Psoas muscle (tissue), 8 donors: Measurements from ENCODE around the gene COL19A1. TPM values are rescaled to one million over a fixed set of nuclear protein-coding genes. Genes with fewer than 3 reads are reported as not detected.

Source experiments
- ATAC-seq, 4 donors: fragments of 200-7000 bp; cut with Tn5 transposase; one replicate each; pipeline ENCODE4 v1.9.1; 2020; ENCODE audit warnings: moderate library complexity in 3 of 4, mild to moderate bottlenecking in 2 of 4
- DNase-seq, 2 donors: peaks; one replicate each; pipeline ENCODE4 v3.0.0-alpha.2; 2020
- H3K27ac ChIP-seq: fragments of 200-600 bp; one replicate; pipeline ENCODE4 v1.8.0; 2022
- H3K27me3 ChIP-seq, 3 donors: fragments of 200-600 bp in 1 of 3; one replicate each; pipeline versions ENCODE4 v1.6.1 to v1.8.0; 2013 to 2022; ENCODE audit warnings: low read length in 2 of 3, mild to moderate bottlenecking in 2 of 3, moderate library complexity in 1 of 3; ENCODE audit not compliant: insufficient read depth in 3 of 3
- H3K36me3 ChIP-seq, 2 donors: fragments of 200-600 bp in 1 of 2; one replicate each; pipeline versions ENCODE4 v1.6.1 to v1.8.0; 2013 to 2022; ENCODE audit warnings: low read depth in 1 of 2, mild to moderate bottlenecking in 1 of 2, moderate library complexity in 1 of 2; ENCODE audit not compliant: insufficient read depth in 1 of 2
- H3K4me1 ChIP-seq: fragments of 200-600 bp; one replicate; pipeline ENCODE4 v1.8.0; 2022
- H3K4me3 ChIP-seq: fragments of 200-600 bp; one replicate; pipeline ENCODE4 v1.8.0; 2022; ENCODE audit warnings: mild to moderate bottlenecking
- H3K9me3 ChIP-seq: fragments of 200-600 bp; one replicate; pipeline ENCODE4 v1.8.0; 2022
- WGBS, 3 donors: extraction: QIAGEN DNeasy Blood & Tissue Kit; methylation state at CpG; one replicate each; pipeline versions ENCODE4 v1.1.6 to v1.1.7; 2013; 5-methylcytosine and 5-hydroxymethylcytosine counted together
- intact Hi-C, 2 donors: fragments of 100-400 bp; cut with DNase I; formaldehyde crosslinking; loops; one replicate each; pipeline versions ENCODE4 v1.11.0 to v1.14.2; 2022
- polyA plus RNA-seq, 3 donors: library from polyadenylated mRNA; stranded (reverse); fragments of 200-250 nt; gene quantifications; one replicate each; pipeline ENCODE4 v1.2.3, GENCODE V29; 2013
- total RNA-seq, 4 donors: library from RNA; stranded (reverse); fragmentation: NEBNext Ultra II Directional in 2 of 4; extraction: Animal tissue kit (Norgen Biotek cat#: 25700) in 2 of 4; gene quantifications; one replicate each; pipeline versions ENCODE4 v1.2.1 to v1.2.4, GENCODE V29; 2021 to 2023
- TF ChIP-seq, protein P1 (sequence below): fragments of 200-600 bp; IDR thresholded peaks from one replicate; pipeline ENCODE4 v1.8.0; 2022; ENCODE audit warnings: antibody characterized with exemption
- donor health status: healthy with polysubstance abuse.
- donor health status: DM: no; HTN: no; CAD: no; lungs with moderate emphysema.
- donor health status: Bipolar disorder and iron deficiency.
- donor health status: healthy.
- donor health status: DM: yes; HTN: yes; CAD: no.
- donor health status: DM: no; HTN: no; CAD: no.
- donor health status: DM: no; HTN: no; CAD: no.
- donor health status: DM: yes; HTN: yes; CAD: no.

Gene COL19A1
- total and polyA plus RNA-seq, 7 donors: 0.01 to 10.3 (median 0.33) TPM

DNA sequence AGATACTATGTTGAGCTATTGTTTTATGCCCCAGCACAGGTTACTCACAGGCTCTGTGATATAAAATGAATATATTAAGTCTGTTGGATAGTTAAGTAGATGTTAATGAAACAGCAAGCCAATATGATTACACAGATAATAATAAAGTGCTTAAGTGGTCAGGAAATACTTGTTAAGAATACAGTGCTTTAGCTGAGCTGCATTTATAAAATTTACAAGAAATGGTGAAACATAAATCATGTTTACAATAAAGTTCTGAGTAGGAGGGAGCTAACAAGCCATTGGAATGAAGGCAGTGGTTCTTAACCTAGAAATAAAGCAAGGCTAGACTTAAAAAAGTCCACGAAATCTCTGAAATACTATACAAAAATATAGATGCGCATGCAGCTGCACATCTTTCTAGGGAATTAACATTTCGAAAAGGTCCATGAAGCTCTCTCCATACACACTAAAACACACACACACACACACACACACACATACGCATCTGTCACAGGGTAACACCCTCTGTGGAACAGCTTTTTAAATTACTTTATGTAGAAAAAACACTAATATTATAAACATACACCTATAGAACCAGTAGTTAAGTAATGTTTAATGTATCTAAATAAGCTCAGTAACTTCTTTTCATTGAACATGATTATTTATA is 349.2 kb downstream of the COL19A1 start:
- DNase-seq (no peak), ATAC-seq (no peak)
- H3K36me3 ChIP-seq: no peaks in the 10 kb centered on the region
- H3K4me3 ChIP-seq: no peak overlapping the region
- intact Hi-C loops: no loop called here
- no peaks in the 10 kb centered on the region for H3K4me1 ChIP-seq
- no peaks in the 10 kb centered on the region for H3K9me3 ChIP-seq
- peaks cover 0 to 2% (median 0%) of the 10 kb centered on the region in 3 donors for H3K27me3 ChIP-seq
- TF ChIP-seq, protein P1, sequence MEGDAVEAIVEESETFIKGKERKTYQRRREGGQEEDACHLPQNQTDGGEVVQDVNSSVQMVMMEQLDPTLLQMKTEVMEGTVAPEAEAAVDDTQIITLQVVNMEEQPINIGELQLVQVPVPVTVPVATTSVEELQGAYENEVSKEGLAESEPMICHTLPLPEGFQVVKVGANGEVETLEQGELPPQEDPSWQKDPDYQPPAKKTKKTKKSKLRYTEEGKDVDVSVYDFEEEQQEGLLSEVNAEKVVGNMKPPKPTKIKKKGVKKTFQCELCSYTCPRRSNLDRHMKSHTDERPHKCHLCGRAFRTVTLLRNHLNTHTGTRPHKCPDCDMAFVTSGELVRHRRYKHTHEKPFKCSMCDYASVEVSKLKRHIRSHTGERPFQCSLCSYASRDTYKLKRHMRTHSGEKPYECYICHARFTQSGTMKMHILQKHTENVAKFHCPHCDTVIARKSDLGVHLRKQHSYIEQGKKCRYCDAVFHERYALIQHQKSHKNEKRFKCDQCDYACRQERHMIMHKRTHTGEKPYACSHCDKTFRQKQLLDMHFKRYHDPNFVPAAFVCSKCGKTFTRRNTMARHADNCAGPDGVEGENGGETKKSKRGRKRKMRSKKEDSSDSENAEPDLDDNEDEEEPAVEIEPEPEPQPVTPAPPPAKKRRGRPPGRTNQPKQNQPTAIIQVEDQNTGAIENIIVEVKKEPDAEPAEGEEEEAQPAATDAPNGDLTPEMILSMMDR: no peak
- no peak overlapping the region for H3K27ac ChIP-seq
- WGBS, 3 donors: 75 to 80% (median 76%) methylated on average over 4 of the region's 4 CpGs

DNA sequence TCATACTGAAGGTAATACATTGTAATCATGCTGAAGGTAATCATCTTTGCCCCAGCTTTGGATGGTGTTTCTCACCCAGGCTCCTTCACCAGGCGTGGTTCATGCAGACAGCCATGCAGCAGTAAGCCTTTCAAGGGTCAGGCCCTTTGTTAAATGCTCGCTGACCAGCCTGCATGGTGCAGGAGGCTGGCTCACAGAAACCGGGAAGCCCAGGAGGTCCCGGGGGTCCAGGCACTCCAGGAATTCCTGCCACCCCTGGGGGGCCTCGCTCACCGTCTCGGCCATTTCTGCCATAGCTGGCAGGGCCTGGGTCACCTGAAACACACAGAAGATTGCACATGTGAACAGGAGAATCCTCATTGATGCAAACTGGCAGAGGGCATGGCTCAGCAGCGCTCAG is 350.4 kb downstream of the COL19A1 start:
- Histone ChIP-seq H3K9me3 (no peaks in the 10 kb centered on the region), H3K27ac (no peak overlapping the region), H3K27me3 (peaks cover 0 to under 1% (median 0%) of the 10 kb centered on the region in 3 donors), H3K4me1 (no peaks in the 10 kb centered on the region), H3K36me3 (no peaks in the 10 kb centered on the region), H3K4me3 (no peak overlapping the region)
- DNase-seq (no peak), ATAC-seq (no peak)
- 60 to 61% (median 61%) methylated on average over 8 of the region's 8 CpGs for WGBS, 3 donors
- TF ChIP-seq, protein P1: no peak
- intact Hi-C loops: no loop called here

DNA sequence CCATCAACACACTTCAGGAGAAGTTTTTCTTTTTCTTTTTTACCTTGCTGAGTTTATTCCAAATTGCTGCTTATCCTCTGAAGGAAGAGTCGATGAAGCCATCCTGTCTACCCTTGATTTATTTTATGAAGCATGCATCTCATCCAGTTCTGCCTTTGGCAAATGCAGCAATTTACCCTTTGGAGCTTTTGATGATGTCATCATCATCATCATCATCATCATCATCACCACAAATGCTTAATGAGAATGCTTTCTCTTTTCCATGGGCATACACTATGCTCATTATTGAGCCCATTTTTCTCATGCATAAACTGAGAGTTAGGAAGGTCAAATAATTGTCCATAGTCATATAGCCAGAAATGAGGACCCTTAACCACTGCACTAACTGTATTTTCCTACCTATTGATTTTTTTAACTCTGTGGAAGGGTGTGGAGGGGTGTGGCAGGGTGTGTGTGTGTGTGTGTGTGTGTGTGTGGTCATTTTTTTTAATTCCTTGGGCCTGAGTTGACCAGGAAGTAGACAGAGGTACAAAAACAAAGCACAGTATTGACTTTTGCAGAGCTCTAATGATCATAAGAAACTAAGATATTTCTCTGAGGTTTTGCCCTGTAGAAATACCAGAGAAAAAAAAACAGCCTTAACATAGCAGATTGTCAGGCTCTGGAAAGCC is 353.7 kb downstream of the COL19A1 start:
- Histone ChIP-seq H3K4me1 (no peaks in the 10 kb centered on the region), H3K27me3 (no peaks in the 10 kb centered on the region), H3K4me3 (no peak overlapping the region), H3K36me3 (no peaks in the 10 kb centered on the region), H3K27ac (no peak overlapping the region), H3K9me3 (no peaks in the 10 kb centered on the region)
- intact Hi-C loops: loop anchor here (2.0 to 10.0 kb wide), 3 partner anchors 147 to 795 kb away; no protein-coding TSS in a partner anchor
- DNase-seq (no peak), ATAC-seq (no peak)
- TF ChIP-seq, protein P1: no peak
- 74 to 82% (median 80%) methylated on average over 1 of the region's 1 CpG for WGBS, 3 donors

DNA sequence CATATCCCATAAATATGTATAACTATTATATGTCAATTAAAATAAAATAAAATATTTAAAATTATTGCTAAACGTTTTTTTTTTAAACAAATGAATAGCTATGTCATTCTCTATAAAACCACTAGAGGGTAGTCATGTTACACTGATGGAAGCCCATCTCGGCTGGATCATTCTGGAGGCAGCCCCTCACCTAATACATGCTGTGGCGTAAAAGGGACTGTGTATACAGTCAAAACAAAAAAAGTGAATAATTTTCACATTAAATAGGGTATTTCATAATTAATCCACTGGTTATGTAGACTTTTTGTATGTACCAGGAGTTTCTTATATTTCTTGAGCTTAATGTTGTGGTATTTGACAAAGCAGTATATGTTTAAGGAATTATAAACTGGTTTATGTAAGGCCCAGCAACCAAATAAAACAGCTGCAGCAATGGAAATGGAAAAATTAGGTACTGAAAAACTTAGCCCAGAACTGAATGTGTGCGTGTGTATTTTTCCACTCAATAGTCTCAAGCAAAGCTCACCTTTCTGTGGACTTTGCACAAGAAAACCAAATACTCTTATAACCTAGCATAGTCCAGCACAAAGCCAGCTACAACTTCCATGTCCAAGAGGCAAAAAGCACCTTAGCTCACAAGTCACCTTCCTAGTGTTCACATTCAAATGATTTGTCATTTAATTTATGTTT is 354.8 kb downstream of the COL19A1 start:
- TF ChIP-seq, protein P1: peak; percentile 73
- no peaks in the 10 kb centered on the region for H3K9me3 ChIP-seq
- intact Hi-C loops: loop anchor here (5.0 to 10.0 kb wide), 2 partner anchors 146 to 794 kb away; no protein-coding TSS in a partner anchor
- H3K4me3 ChIP-seq: no peak overlapping the region
- ATAC-seq (no peak), DNase-seq (no peak)
- no peak overlapping the region for H3K27ac ChIP-seq
- H3K36me3 ChIP-seq: no peaks in the 10 kb centered on the region
- H3K27me3 ChIP-seq: no peaks in the 10 kb centered on the region
- WGBS, 3 donors: 18 to 25% (median 23%) methylated on average over 4 of the region's 4 CpGs
- no peaks in the 10 kb centered on the region for H3K4me1 ChIP-seq
